ENCODE measurements around the gene TJAP1. TPM values are rescaled to one million over a fixed set of nuclear protein-coding genes. Genes with fewer than 3 reads are reported as not detected.

TJAP1 gene
- total and polyA plus RNA-seq, 2 donors = 10.1 to 32.1 TPM

DNA sequence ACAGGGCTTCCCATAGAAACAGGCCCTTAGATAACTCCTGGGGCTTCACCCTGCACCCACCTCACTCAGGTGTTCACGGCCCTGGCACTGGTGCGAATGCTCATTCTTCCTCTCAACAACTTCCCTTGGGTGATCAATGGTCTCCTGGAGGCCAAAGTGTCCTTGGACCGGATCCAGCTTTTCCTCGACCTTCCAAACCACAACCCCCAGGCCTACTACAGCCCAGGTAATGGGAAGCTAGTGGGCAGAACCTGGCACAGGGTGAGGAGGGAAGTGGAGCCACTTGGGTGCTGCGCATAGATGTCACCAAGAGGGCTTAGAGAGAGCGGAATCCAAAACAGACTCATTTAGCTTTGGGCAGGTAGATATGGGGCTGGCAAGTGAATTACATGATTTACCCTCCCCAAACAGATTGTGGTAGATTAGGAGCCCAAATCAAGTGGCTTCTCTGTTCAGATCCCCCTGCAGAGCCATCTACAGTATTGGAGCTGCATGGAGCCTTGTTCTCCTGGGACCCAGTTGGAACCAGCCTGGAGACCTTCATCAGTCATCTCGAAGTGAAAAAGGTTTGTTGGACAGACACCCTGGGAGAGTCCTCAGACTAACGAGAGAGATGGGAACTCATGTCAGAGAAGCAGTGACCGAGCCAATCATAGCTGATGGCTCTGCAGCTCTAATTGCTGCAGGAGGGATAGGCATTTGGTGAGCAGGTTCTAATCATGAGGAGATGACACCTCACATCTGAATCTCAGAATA is 41.5 kb upstream of the TJAP1 start:
- Histone ChIP-seq H3K4me3 (ENCODE audit: low read length in 2 of 2) (no peak overlapping the region), H3K9me3 (ENCODE audit: control insufficient read depth in 2 of 2, insufficient read depth in 1 of 2, low read length in 1 of 2) (no peaks in the 10 kb centered on the region), H3K27ac (ENCODE audit: low read depth in 1 of 2, low read length in 1 of 2) (no peak overlapping the region), H3K27me3 (ENCODE audit: control insufficient read depth in 2 of 2, insufficient read depth in 1 of 2, low read length in 1 of 2) (no peaks in the 10 kb centered on the region), H3K36me3 (ENCODE audit: control insufficient read depth in 2 of 2, insufficient read depth in 2 of 2, low read length in 1 of 2) (peaks cover 16 to 44% of the 10 kb centered on the region in 2 donors), H3K4me1 (ENCODE audit: control insufficient read depth in 2 of 2, insufficient read depth in 2 of 2, low read length in 2 of 2) (peaks cover 2 to 6% of the 10 kb centered on the region in 2 donors)
- DNase-seq (ENCODE audit: low read depth in 6 of 9, low spot score in 9 of 9) = no peak
- WGBS = 97% methylated on average over 9 of the region's 9 CpGs

DNA sequence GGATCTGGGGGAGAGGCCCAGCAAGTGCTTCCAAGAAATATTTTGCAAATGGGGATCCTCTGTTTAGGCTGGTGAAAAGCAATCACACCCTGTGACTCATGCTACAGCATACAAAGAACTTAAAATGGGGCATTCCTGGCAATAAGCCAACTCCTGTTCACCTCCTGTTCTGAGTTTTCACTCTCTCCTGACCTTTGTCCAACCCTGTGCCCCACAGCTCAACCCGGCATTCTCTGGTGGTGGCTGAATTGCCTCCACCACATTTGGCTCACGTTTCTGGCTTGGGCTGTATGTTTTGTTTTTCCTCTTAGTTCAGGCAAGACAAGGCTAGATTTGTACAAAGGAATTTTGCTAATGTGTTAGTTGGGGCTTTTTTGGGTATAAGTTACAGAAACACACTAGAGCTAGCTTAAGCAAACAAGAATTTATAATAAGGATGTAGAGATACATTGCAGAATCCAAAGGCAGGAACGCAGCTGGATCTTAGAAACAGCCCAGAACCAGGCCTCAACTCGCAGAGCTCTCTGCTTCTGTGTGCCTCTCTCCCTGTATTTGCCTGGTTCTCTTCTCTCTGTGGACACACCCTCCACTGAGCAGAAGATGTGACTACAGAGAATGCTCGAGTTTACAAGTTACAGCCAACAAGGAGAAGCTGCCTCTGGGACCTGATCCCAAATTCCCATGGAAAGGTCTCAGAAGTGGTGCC is 40.6 kb upstream of the TJAP1 start:
- Histone ChIP-seq H3K4me3 (ENCODE audit: low read length in 2 of 2) (no peak overlapping the region), H3K9me3 (ENCODE audit: control insufficient read depth in 2 of 2, insufficient read depth in 1 of 2, low read length in 1 of 2) (no peaks in the 10 kb centered on the region), H3K4me1 (ENCODE audit: control insufficient read depth in 2 of 2, insufficient read depth in 2 of 2, low read length in 2 of 2) (peaks cover 2 to 6% of the 10 kb centered on the region in 2 donors), H3K36me3 (ENCODE audit: control insufficient read depth in 2 of 2, insufficient read depth in 2 of 2, low read length in 1 of 2) (peaks cover 16 to 45% of the 10 kb centered on the region in 2 donors), H3K27me3 (ENCODE audit: control insufficient read depth in 2 of 2, insufficient read depth in 1 of 2, low read length in 1 of 2) (no peaks in the 10 kb centered on the region), H3K27ac (ENCODE audit: low read depth in 1 of 2, low read length in 1 of 2) (peak overlapping the region; percentile 43 to 77)
- DNase-seq (ENCODE audit: low read depth in 6 of 9, low spot score in 9 of 9) = no peak
- WGBS = 95% methylated on average over 5 of the region's 5 CpGs

DNA sequence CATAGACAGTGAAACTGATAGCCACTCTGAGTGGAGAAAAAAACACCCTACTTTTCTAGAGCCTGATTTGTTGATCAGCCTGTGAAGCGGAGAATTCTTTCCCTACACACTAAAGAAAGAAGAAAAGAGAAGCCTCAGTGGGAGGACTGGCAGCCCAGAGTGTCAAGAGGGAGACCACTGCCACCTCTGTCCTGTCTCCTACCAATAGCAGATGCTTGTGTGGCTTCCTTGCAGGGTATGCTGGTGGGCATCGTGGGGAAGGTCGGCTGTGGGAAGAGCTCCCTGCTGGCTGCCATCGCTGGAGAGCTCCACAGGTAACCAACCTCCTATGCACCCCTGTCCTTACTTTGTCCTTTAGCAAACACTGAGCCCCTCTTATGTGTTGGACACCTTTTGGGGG is 39.7 kb upstream of the TJAP1 start:
- Histone ChIP-seq H3K27ac (ENCODE audit: low read depth in 1 of 2, low read length in 1 of 2) (peak overlapping the region in 1 of 2 donors; percentile 77), H3K4me3 (ENCODE audit: low read length in 2 of 2) (no peak overlapping the region), H3K36me3 (ENCODE audit: control insufficient read depth in 2 of 2, insufficient read depth in 2 of 2, low read length in 1 of 2) (peaks cover 11 to 46% of the 10 kb centered on the region in 2 donors), H3K9me3 (ENCODE audit: control insufficient read depth in 2 of 2, insufficient read depth in 1 of 2, low read length in 1 of 2) (no peaks in the 10 kb centered on the region), H3K4me1 (ENCODE audit: control insufficient read depth in 2 of 2, insufficient read depth in 2 of 2, low read length in 2 of 2) (peaks cover 2 to 6% of the 10 kb centered on the region in 2 donors), H3K27me3 (ENCODE audit: control insufficient read depth in 2 of 2, insufficient read depth in 1 of 2, low read length in 1 of 2) (no peaks in the 10 kb centered on the region)
- 71% methylated on average over 4 of the region's 4 CpGs for whole genome bisulfite sequencing
- DNase-seq (ENCODE audit: low read depth in 6 of 9, low spot score in 9 of 9) = no peak

DNA sequence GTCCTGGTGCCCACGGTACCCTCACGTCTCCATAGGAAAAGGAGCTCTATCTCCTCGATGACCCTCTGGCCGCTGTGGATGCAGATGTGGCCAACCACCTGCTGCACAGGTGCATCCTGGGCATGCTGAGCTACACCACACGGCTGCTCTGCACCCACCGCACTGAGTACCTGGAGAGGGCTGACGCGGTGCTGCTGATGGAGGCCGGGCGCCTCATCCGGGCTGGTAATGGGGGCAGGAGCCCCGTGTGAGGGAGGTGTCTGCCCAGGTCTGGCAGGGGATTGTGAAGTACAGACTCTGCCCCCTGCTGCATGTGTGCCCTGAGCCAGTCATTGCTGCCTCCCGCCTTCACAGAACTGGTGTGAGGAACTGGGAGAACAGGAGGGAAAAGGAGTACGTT is 34.4 kb upstream of the TJAP1 start:
- Histone ChIP-seq H3K27me3 (ENCODE audit: control insufficient read depth in 2 of 2, insufficient read depth in 1 of 2, low read length in 1 of 2) (no peaks in the 10 kb centered on the region), H3K4me3 (ENCODE audit: low read length in 2 of 2) (no peak overlapping the region), H3K36me3 (ENCODE audit: control insufficient read depth in 2 of 2, insufficient read depth in 2 of 2, low read length in 1 of 2) (peaks cover 43 to 72% of the 10 kb centered on the region in 2 donors), H3K27ac (ENCODE audit: low read depth in 1 of 2, low read length in 1 of 2) (no peak overlapping the region), H3K4me1 (ENCODE audit: control insufficient read depth in 2 of 2, insufficient read depth in 2 of 2, low read length in 2 of 2) (peaks cover 0 to 4% of the 10 kb centered on the region in 2 donors), H3K9me3 (ENCODE audit: control insufficient read depth in 2 of 2, insufficient read depth in 1 of 2, low read length in 1 of 2) (no peaks in the 10 kb centered on the region)
- WGBS = 96% methylated on average over 14 of the region's 14 CpGs
- no peak for DNase-seq (ENCODE audit: low read depth in 6 of 9, low spot score in 9 of 9)

DNA sequence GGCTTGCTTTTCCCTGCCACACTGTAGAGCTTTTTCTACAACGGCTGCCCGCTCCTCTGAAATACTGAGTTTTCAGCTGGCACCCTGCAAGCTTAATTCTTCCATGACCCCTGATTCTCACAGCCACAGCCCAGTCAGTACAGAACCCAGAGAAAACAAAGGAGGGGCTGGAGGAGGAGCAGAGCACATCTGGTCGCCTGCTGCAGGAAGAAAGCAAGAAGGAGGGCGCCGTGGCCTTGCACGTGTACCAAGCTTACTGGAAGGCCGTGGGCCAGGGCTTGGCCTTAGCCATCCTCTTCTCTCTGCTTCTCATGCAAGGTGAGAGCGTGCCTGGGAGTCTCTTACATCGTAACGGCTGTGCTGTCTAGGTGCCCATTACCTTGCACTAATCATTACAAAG is 33.3 kb upstream of the TJAP1 start:
- no peaks in the 10 kb centered on the region for H3K4me1 ChIP-seq (ENCODE audit: control insufficient read depth in 2 of 2, insufficient read depth in 2 of 2, low read length in 2 of 2)
- no peak overlapping the region for H3K27ac ChIP-seq (ENCODE audit: low read depth in 1 of 2, low read length in 1 of 2)
- H3K4me3 ChIP-seq (ENCODE audit: low read length in 2 of 2) = no peak overlapping the region
- no peak for DNase-seq (ENCODE audit: low read depth in 6 of 9, low spot score in 9 of 9)
- WGBS = 97% methylated on average over 10 of the region's 10 CpGs
- H3K27me3 ChIP-seq (ENCODE audit: control insufficient read depth in 2 of 2, insufficient read depth in 1 of 2, low read length in 1 of 2) = no peaks in the 10 kb centered on the region
- peaks cover 54 to 71% of the 10 kb centered on the region in 2 donors for H3K36me3 ChIP-seq (ENCODE audit: control insufficient read depth in 2 of 2, insufficient read depth in 2 of 2, low read length in 1 of 2)
- H3K9me3 ChIP-seq (ENCODE audit: control insufficient read depth in 2 of 2, insufficient read depth in 1 of 2, low read length in 1 of 2) = no peaks in the 10 kb centered on the region

DNA sequence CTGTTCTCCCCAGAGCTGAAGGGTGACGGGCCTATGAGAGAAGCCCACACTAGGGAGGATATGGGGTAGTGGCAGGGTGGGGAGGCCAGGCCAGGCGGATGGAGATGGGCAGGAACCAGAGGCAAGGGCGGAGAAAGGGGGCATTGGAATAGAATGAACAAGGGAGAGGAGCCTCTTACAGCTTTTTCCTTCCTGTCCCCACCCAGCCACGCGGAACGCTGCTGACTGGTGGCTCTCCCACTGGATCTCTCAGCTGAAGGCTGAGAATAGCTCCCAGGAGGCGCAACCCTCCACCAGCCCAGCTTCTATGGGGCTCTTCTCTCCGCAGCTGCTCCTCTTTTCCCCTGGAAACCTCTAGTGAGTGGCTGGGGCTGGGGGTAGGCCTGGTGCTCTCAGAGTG is 32.8 kb upstream of the TJAP1 start:
- H3K4me1 ChIP-seq (ENCODE audit: control insufficient read depth in 2 of 2, insufficient read depth in 2 of 2, low read length in 2 of 2) = no peaks in the 10 kb centered on the region
- H3K9me3 ChIP-seq (ENCODE audit: control insufficient read depth in 2 of 2, insufficient read depth in 1 of 2, low read length in 1 of 2) = no peaks in the 10 kb centered on the region
- no peak overlapping the region for H3K27ac ChIP-seq (ENCODE audit: low read depth in 1 of 2, low read length in 1 of 2)
- peaks cover 60 to 75% of the 10 kb centered on the region in 2 donors for H3K36me3 ChIP-seq (ENCODE audit: control insufficient read depth in 2 of 2, insufficient read depth in 2 of 2, low read length in 1 of 2)
- H3K4me3 ChIP-seq (ENCODE audit: low read length in 2 of 2) = no peak overlapping the region
- DNase-seq (ENCODE audit: low read depth in 6 of 9, low spot score in 9 of 9) = no peak
- H3K27me3 ChIP-seq (ENCODE audit: control insufficient read depth in 2 of 2, insufficient read depth in 1 of 2, low read length in 1 of 2) = no peaks in the 10 kb centered on the region
- WGBS = 96% methylated on average over 8 of the region's 8 CpGs

DNA sequence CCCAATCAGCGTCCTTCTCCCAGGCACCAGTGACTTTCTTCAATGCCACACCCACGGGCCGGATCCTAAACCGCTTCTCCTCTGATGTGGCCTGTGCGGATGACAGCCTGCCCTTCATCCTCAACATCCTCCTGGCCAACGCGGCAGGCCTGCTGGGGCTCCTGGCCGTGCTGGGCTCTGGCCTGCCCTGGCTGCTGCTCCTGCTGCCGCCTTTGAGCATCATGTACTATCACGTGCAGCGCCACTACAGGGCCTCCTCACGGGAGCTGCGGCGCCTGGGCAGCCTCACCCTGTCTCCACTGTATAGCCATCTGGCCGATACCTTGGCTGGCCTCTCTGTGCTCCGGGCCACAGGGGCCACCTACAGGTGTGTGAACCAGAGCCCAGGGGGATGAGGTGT is 31.8 kb upstream of the TJAP1 start:
- no peak for DNase-seq (ENCODE audit: low read depth in 6 of 9, low spot score in 9 of 9)
- no peaks in the 10 kb centered on the region for H3K9me3 ChIP-seq (ENCODE audit: control insufficient read depth in 2 of 2, insufficient read depth in 1 of 2, low read length in 1 of 2)
- H3K27me3 ChIP-seq (ENCODE audit: control insufficient read depth in 2 of 2, insufficient read depth in 1 of 2, low read length in 1 of 2) = no peaks in the 10 kb centered on the region
- no peaks in the 10 kb centered on the region for H3K4me1 ChIP-seq (ENCODE audit: control insufficient read depth in 2 of 2, insufficient read depth in 2 of 2, low read length in 2 of 2)
- WGBS = 95% methylated on average over 16 of the region's 16 CpGs
- peaks cover 70 to 80% of the 10 kb centered on the region in 2 donors for H3K36me3 ChIP-seq (ENCODE audit: control insufficient read depth in 2 of 2, insufficient read depth in 2 of 2, low read length in 1 of 2)
- no peak overlapping the region for H3K4me3 ChIP-seq (ENCODE audit: low read length in 2 of 2)
- H3K27ac ChIP-seq (ENCODE audit: low read depth in 1 of 2, low read length in 1 of 2) = no peak overlapping the region

DNA sequence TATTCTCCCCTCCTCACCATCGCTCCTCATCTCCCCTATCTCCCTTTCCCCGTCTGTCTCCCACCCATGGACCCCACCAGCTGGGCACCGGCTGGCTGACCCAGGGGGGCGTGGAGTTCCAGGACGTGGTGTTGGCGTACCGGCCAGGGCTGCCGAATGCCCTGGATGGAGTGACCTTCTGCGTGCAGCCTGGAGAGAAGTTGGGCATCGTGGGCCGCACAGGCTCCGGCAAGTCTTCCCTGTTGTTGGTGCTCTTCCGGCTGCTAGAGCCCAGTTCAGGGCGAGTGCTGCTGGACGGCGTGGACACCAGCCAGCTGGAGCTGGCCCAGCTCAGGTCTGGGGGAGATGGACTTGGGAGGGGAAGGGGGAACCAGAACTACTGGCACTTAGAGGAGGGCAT is 29.8 kb upstream of the TJAP1 start:
- Histone ChIP-seq H3K27me3 (ENCODE audit: control insufficient read depth in 2 of 2, insufficient read depth in 1 of 2, low read length in 1 of 2) (no peaks in the 10 kb centered on the region), H3K36me3 (ENCODE audit: control insufficient read depth in 2 of 2, insufficient read depth in 2 of 2, low read length in 1 of 2) (peaks cover 79 to 81% of the 10 kb centered on the region in 2 donors), H3K27ac (ENCODE audit: low read depth in 1 of 2, low read length in 1 of 2) (no peak overlapping the region), H3K4me3 (ENCODE audit: low read length in 2 of 2) (no peak overlapping the region), H3K9me3 (ENCODE audit: control insufficient read depth in 2 of 2, insufficient read depth in 1 of 2, low read length in 1 of 2) (no peaks in the 10 kb centered on the region), H3K4me1 (ENCODE audit: control insufficient read depth in 2 of 2, insufficient read depth in 2 of 2, low read length in 2 of 2) (no peaks in the 10 kb centered on the region)
- 97% methylated on average over 16 of the region's 16 CpGs for WGBS
- DNase-seq (ENCODE audit: low read depth in 6 of 9, low spot score in 9 of 9) = no peak

DNA sequence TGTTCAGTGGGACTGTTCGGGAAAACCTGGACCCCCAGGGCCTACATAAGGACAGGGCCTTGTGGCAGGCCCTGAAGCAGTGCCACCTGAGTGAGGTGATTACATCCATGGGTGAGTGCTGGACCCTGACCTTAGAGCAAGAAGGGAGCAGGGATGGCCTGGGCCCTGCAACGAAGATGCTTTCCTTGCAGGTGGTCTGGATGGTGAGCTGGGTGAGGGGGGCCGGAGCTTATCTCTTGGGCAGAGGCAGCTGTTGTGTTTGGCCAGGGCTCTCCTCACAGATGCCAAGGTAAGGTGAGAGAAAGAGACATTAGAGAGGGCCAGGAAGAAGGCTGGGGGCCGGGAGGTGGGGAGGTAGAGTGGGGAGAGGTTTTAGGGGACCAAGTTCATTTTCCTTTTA is 28.5 kb upstream of the TJAP1 start:
- 97% methylated on average over 4 of the region's 4 CpGs for WGBS
- no peak for DNase-seq (ENCODE audit: low read depth in 6 of 9, low spot score in 9 of 9)
- Histone ChIP-seq H3K36me3 (ENCODE audit: control insufficient read depth in 2 of 2, insufficient read depth in 2 of 2, low read length in 1 of 2) (peaks cover 73 to 76% of the 10 kb centered on the region in 2 donors), H3K9me3 (ENCODE audit: control insufficient read depth in 2 of 2, insufficient read depth in 1 of 2, low read length in 1 of 2) (no peaks in the 10 kb centered on the region), H3K27me3 (ENCODE audit: control insufficient read depth in 2 of 2, insufficient read depth in 1 of 2, low read length in 1 of 2) (peaks cover 0 to under 1% of the 10 kb centered on the region in 2 donors), H3K4me3 (ENCODE audit: low read length in 2 of 2) (no peak overlapping the region), H3K27ac (ENCODE audit: low read depth in 1 of 2, low read length in 1 of 2) (no peak overlapping the region), H3K4me1 (ENCODE audit: control insufficient read depth in 2 of 2, insufficient read depth in 2 of 2, low read length in 2 of 2) (no peaks in the 10 kb centered on the region)

All from thymus (tissue), 11 donors.